Measurements from ENCODE around the gene SIDT2.
A peak's percentile ranks its signal among the peaks of the same experiment; 100 is the strongest.

SIDT2 gene

GRCh38 chr11:117223741-117224689, 45.5 kb downstream of the SIDT2 start:
- DNase-seq: no peak

GRCh38 chr11:117225553-117226170, 47.1 kb downstream of the SIDT2 start:
- no peak for DNase-seq

- DNase-seq: no peak
Measured at GRCh38 chr11:117226388-117227385, 48.1 kb downstream of the SIDT2 start.

GRCh38 chr11:117228091-117228490, 49.5 kb downstream of the SIDT2 start:
- DNase-seq: no peak

- no peak for DNase-seq
Measured at GRCh38 chr11:117229411-117229810, 50.9 kb downstream of the SIDT2 start.

GRCh38 chr11:117229931-117230285, 51.4 kb downstream of the SIDT2 start:
- DNase-seq: no peak

- no peak for DNase-seq
Measured at GRCh38 chr11:117230286-117230961, 51.9 kb downstream of the SIDT2 start.

- no peak for DNase-seq
Measured at GRCh38 chr11:117230999-117231841, 52.7 kb downstream of the SIDT2 start.

GRCh38 chr11:117231842-117232091, 53.2 kb downstream of the SIDT2 start, which contains the start of gene PCSK7:
TSS of gene PCSK7 (minus strand) at chr11:117232073. CDS start at chr11:117229844, 2,229 bp downstream.
- no peak for DNase-seq

GRCh38 chr11:117232092-117232878, 53.7 kb downstream of the SIDT2 start, which contains the start of gene RNF214:
TSS of gene RNF214 (plus strand) at chr11:117232671. CDS start at chr11:117234273, 1,602 bp downstream.
- peak; percentile 67 for DNase-seq

GRCh38 chr11:117232911-117233409, 54.4 kb downstream of the SIDT2 start:
- no peak for DNase-seq

GRCh38 chr11:117238221-117238620, 59.7 kb downstream of the SIDT2 start:
- no peak for DNase-seq

- DNase-seq: no peak
Measured at GRCh38 chr11:117239295-117239694, 60.8 kb downstream of the SIDT2 start.
